Upper lobe of left lung (tissue), 4 donors: Measurements from ENCODE around the gene CASQ2.

ENCODE experiments used
- EP300 ChIP-seq, 4 donors: sonication (generic); formaldehyde crosslinking; IDR thresholded peaks; one replicate each; pipeline ENCODE4 v1.5.1; 2017; ENCODE audit warnings: antibody characterized with exemption in 4 of 4, control low read depth in 2 of 4
- POLR2A ChIP-seq, 4 donors: fragments of 450-650 bp; IDR thresholded peaks; one replicate each; pipeline ENCODE4 v1.5.1; 2016 to 2017; ENCODE audit warnings: antibody characterized with exemption in 4 of 4, mild to moderate bottlenecking in 2 of 4
- POLR2AphosphoS5 ChIP-seq, 2 donors: sonication (generic); formaldehyde crosslinking; IDR thresholded peaks; one replicate each; pipeline ENCODE4 v1.5.1; 2017; ENCODE audit warnings: antibody characterized with exemption in 2 of 2
- TF ChIP-seq, protein P1 (sequence below), 6 experiments: fragments of 450-650 bp in 4 of 6; fragments of 200-600 bp in 2 of 6; sonication (generic) in 2 of 6; IDR thresholded peaks; one replicate each; pipeline ENCODE4 v1.5.1; 2016 to 2019; ENCODE audit warnings: antibody characterized with exemption in 6 of 6

DNA sequence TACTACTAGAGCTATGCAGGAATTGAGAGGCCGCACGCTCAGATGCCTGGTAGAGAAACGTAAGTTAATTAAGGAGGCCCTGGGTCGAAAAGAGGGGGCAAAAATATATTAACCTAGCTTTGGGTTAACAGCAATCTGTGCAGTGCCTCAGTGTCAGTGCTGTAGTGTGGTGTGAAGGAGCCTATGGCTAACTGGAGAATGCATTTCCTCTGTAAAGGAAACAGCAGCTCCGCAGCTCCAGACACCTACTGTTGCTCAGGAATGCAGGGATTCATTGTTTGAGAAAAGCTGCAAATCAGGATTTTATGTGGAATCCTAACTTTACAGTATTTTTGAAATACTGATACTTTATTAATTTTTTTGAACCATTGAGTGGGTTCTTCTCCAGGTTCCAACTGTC lies 108.4 kb downstream of the CASQ2 start:
- TF ChIP-seq POLR2AphosphoS5 (IDR thresholded peaks at IDR 0.05) (no peak), POLR2A (IDR thresholded peaks at IDR 0.05) (no peak), EP300 (IDR thresholded peaks at IDR 0.05) (no peak)
- TF ChIP-seq, protein P1, sequence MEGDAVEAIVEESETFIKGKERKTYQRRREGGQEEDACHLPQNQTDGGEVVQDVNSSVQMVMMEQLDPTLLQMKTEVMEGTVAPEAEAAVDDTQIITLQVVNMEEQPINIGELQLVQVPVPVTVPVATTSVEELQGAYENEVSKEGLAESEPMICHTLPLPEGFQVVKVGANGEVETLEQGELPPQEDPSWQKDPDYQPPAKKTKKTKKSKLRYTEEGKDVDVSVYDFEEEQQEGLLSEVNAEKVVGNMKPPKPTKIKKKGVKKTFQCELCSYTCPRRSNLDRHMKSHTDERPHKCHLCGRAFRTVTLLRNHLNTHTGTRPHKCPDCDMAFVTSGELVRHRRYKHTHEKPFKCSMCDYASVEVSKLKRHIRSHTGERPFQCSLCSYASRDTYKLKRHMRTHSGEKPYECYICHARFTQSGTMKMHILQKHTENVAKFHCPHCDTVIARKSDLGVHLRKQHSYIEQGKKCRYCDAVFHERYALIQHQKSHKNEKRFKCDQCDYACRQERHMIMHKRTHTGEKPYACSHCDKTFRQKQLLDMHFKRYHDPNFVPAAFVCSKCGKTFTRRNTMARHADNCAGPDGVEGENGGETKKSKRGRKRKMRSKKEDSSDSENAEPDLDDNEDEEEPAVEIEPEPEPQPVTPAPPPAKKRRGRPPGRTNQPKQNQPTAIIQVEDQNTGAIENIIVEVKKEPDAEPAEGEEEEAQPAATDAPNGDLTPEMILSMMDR (IDR thresholded peaks at IDR 0.05): no peak
